HCT116 (cell line): ENCODE measurements around the gene ZNF138.

Experiments used
- CTCF ChIP-seq, 3 experiments: fragments of 200-600 bp in 1 of 3; sonication (generic) in 1 of 3; IDR thresholded peaks in 2 of 3; conservative IDR thresholded peaks in 1 of 3; 2 replicates each; pipeline ENCODE4 v1.5.1; 2012 to 2017; ENCODE audit warnings: low read depth in 2 of 3, low read length in 2 of 3, antibody characterized with exemption in 1 of 3, borderline replicate concordance in 1 of 3, control low read depth in 1 of 3, mild to moderate bottlenecking in 1 of 3, mixed read lengths in 1 of 3, mixed run types in 1 of 3, moderate library complexity in 1 of 3; ENCODE audit not compliant: insufficient read depth in 1 of 3
- EZH2 ChIP-seq: fragments of 200-600 bp; sonication (generic); IDR thresholded peaks from 2 replicates; pipeline ENCODE4 v1.6.1; 2017; ENCODE audit warnings: antibody characterized with exemption, mixed run types
- POLR2A ChIP-seq: IDR thresholded peaks from 2 replicates; pipeline ENCODE4 v1.7.0; 2011; ENCODE audit warnings: borderline replicate concordance; ENCODE audit not compliant: insufficient read depth, insufficient read length; ENCODE audit errors: extremely low read depth
- POLR2AphosphoS5 ChIP-seq: IDR thresholded peaks from 2 replicates; pipeline ENCODE4 v1.6.1; 2011; ENCODE audit warnings: mild to moderate bottlenecking, low read depth, low read length, moderate library complexity
- RAD21 ChIP-seq: IDR thresholded peaks from 2 replicates; pipeline ENCODE4 v1.6.1; 2012; ENCODE audit warnings: low read depth, mild to moderate bottlenecking

- no peak for TF ChIP-seq CTCF (IDR thresholded peaks at IDR 0.05 in 2 of 3, conservative IDR thresholded peaks at IDR 0.05 in 1 of 3; ENCODE audit: borderline replicate concordance in 1 of 3, insufficient read depth in 1 of 3, low read depth in 2 of 3, low read length in 2 of 3)
- no peak for TF ChIP-seq POLR2A
- no peak for TF ChIP-seq EZH2
- no peak for TF ChIP-seq RAD21
- TF ChIP-seq POLR2AphosphoS5: no peak
These were observed 36.7 kb downstream of the ZNF138 start for GRCh38 chr7:64830926-64831325.
